ENCODE results near the gene TMEM80.

GRCh38 chr11:655036-655726 lies 40.4 kb upstream of the TMEM80 start:
- no peak for TF ChIP-seq ZFP3 (CRISPR knock-in tag; IDR thresholded peaks at IDR 0.05)
- no peak for TF ChIP-seq RARB (CRISPR knock-in tag; IDR thresholded peaks at IDR 0.05)
- no peak for TF ChIP-seq ARNTL (CRISPR knock-in tag; IDR thresholded peaks at IDR 0.05; ENCODE audit: borderline replicate concordance, low read depth)
- TF ChIP-seq ZFP30 (CRISPR knock-in tag; IDR thresholded peaks at IDR 0.05): no peak
- TF ChIP-seq PATZ1 (CRISPR knock-in tag; IDR thresholded peaks at IDR 0.05; ENCODE audit: borderline replicate concordance): no peak
- TF ChIP-seq POU6F1 (CRISPR knock-in tag; IDR thresholded peaks at IDR 0.05; ENCODE audit: borderline replicate concordance, low read depth): no peak
- no peak for TF ChIP-seq OSR1 (CRISPR knock-in tag; IDR thresholded peaks at IDR 0.05)
